HG03196 (cell line): ENCODE data around the gene TTYH2.

Experiments
- ATAC-seq: cut with Tn5 transposase; IDR thresholded peaks from one replicate; pipeline ENCODE4 v1.9.1; 2021; ENCODE audit not compliant: unreplicated experiment

The TTYH2 gene

DNA sequence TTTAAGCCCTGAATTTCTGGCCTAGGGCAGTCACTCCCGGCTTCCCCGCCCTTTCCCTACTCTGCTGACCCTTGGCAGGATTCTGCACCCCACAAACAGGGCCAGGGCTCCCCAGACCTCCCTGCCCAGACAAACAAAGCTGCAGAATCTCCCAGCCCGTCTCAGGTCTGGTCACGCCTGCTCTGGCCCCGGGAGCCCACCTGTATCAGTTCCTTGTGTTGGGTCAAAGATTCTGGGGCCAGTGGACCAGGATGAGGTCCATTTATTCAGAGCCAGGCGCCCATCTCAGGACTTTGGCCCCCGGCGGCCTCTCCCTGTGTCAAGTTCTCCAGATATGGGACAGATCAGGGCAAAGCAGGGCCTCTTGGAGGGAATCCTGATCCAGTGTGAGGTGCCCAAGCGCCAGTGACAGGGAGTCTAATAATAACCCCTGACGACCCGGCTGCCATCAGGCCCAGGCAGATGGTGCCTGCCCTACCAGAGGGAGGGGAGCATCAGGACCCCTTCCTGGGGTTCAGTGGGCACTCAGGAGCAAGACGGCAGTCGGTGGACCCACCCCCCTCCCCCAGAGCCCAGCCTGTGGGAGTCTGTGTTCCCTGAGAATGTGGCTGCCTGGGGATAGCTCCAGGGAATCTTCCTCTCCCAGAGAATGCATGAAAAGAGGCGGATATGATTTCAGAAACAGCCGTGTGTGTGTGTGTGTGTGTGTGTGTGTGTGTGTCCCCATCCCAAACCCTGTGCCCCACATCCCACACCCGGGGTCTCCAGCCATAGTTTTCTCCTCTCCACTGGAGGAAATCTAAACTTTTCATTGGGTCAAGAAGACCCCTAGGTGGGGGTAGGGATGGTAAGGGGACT, 1.3 kb downstream of the TTYH2 start:
- ATAC-seq: no peak

DNA sequence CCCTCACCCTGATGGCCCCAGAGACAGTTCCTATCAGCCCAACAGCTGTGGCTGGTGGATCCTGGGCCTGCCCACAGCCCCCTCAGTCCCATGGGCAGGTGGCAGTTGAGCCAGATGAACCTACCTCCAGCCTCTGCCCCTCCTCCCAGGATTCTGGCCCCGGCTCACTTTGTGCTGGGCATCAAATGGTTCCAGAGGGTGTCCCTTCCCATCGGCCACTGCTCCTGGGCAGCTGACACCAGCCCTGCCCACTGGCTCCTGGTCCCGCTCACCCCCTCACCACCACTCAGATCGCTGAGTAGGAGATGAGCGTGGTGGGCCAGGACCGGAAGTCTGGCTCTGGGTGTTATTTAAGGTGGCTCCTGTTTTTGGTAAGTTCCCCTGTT, 2.0 kb downstream of the TTYH2 start:
- no peak for ATAC-seq

DNA sequence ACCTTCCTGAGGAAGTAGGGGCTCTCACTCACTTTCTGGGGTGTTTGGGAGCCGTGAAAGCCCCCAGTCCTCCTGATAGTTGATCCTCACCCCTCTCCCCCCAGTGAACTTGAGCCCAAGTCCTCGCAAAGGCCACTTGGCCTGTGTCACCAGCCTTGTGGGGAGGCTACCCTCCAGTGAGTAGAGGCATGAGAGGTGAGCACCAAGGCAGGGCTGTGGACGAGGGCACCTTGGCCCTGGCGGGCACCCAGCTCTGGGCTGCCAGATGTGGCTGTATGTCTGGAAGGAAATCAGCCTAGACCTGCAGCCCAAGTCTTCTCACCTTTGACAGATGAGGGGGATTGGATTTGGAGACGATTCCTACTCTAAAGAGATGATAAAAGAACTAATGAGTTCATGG, 3.1 kb downstream of the TTYH2 start:
- ATAC-seq: no peak

DNA sequence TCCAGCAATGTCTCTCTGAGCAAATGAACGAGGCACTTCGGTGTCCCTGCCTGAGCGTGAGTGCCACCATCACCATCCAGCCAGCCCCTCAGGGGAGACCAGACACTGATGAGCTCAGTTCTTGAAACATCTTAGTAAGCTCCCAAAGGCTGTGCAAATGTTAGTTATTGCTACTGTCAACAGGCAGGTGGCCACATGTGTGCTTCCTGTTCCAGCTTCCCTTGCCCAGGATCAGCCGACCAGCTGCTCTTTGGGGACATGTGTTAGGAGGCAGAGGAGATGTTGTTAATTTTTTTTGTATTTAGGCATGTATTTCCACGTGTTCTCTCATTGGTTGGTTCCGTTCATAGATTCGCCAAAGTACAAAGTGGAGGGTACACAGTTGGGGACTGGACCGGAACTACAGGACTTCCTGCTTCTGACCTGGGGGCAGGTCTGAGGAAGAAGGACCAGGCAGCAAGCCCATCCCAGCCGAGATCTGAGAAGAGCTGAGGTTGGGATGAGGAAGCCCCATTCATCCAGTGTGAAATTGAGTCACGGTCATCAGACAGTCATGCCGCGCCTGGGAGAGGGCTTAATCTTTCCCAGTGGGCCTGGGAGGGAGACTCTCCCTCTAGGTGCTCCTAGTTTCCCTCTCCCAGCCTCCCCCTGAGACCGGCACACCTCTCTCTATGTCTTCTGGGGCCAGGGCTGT, 3.8 kb downstream of the TTYH2 start:
- ATAC-seq: no peak

DNA sequence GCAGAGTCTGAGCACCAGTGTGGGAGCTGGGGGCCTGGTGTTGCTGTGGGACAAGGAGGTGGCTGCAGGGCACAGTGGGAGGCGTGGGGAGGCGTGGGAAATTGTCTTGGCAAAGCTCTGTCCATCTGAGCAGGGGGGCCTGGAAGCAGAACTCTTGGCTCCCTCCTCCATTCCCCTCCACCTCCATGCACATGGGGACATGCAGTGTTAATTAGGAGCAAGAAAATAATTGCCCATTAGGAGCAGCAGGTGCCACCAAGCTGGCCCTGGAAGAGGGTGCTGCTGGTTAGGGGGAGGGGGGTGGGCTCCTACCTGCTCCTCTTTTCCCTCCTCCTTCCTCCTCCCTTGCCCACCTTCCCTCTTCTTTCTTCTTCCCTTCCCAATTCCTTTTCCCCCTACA, 4.5 kb downstream of the TTYH2 start:
- no peak for ATAC-seq

DNA sequence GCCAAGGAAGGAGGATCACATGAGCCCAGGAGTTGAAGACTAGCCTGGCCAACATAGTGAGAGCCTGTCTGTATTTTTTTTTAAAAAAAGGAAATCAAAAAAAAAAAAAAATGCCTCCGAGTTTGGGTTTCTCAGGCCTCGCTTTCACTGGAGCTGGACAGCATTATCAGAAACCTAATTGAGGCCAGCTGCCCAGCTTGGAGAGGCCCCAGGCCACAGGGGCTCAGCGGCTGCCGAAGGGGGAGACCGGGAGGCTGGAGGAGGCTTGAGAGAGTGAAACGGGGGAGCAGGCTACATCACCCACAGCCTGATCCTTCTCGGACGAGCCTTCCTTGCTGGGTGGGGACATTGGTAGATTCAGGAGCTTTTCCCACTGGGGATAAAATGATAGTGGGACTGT, 5.1 kb downstream of the TTYH2 start:
- ATAC-seq: no peak

DNA sequence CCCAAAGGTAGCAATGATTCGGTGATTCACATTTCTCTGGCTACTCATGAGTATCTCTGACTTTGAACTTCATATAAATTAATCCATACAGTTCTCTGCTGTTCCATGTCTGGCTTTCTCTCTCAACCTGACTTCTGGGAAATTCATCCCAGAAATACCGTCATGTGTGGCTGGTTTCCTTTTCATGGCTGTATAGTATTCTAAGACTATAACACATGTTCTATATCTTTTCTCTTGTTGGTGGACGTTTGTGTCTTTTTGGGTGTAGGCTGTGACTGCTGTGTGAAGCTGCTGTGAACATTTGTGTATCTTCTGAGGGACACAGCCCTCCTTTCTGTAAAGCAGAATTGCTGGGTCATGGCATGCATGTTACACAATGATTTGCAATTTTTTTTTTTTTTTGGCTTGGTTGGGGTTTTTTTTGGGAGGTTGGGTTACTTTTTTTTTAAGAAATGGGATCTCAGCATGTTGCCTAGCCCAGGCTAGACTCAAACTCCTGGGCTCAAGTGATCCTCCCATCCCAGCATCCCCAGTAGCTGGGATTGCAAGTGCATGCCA, 6.3 kb downstream of the TTYH2 start:
- no peak for ATAC-seq

DNA sequence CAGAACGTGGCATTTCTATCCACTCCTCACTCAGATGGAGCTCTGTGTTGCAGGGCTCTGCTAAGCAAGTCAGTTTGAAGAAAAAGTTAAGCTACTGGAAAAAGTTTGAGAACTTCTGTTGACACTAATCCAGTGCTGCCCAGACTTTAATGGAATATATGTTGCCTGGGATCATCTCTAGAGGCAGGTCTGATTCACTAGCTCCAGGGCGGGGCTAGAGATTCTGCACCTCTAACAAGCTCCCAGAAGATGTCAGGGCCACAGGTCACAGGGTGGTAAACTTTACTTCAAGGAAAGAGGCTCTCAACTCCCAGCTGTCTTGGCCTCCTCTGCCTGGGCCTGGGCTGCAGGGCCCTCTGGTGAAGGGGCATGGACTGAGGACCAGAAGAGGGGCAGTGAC, 6.8 kb downstream of the TTYH2 start:
- no peak for ATAC-seq

DNA sequence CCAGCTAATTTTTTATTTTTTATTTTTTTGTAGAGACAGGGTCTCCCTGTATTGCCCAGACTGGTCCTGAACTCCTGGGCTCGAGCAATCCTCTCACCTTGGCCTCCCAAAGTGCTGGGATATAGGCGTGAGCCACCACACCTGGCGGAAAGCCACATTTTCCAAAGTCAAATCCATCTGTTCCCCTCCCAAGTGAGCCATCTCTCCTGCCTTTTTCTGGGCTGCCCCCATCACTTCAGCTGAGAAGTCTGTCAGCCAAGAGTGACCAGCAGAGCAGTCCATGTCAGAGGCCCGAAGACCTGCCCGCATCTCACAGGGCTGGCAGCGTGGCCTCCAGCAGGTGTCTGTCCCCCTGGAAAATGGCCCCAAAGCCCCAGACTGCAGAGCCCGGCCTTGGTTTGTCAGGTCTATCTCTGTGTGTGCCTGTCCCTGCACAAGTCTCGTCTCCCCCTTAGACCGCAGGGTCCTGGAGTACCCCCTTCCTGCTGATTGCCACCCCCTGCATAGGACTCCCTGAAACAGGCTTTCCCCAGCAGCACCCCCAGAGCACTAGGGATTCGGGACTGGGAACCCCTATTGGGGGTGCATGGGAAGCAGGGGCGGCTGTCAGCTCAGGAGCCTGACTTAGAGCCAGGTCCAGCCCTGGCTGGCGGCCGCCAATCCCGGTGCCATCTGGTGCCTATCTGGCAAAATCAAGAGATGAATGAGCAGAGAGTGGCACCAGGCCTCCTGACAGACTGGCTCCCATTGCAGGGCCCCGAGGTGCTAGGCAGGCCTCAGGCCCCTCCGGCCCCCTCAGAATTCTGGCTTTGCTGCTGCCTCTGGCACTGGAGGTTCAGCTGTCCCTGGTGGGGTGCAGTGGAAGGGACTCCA, 7.8 kb downstream of the TTYH2 start:
- ATAC-seq: no peak

DNA sequence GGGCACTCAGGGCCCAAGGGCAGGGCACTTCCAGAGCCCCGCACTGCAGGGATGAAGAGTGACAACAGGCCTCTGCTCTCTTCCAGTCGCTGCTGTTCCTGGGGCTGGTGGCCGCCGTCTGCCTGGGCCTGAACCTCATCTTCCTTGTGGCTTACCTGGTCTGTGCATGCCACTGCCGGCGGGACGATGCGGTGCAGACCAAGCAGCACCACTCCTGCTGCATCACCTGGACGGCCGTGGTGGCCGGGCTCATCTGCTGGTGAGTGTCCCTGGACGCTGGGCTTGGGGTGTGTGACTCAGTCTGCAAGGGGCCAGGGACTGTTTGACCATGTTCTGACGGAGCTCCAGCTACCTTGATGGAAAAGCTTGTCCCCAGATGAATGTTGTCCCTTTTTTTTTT, 9.0 kb downstream of the TTYH2 start:
- no peak for ATAC-seq

DNA sequence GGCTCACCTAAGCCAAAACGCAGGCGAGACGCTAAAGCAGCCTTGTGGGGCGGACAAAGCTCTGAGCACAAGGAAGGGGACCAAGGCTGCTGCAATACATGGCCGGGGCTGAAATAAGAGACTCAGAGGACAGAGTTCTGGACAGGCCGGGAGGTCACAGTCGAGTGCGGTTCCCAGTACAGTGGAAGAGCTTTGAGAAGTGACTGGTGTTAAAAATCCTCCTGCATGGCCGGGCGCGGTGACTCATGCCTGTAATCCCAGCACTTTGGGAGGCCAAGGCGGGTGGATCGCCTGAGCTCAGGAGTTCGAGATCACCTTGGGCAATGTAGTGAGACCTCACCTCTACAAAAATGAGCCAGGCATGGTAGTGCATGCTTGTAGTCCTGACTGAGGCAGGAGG, 10.5 kb downstream of the TTYH2 start:
- no peak for ATAC-seq

DNA sequence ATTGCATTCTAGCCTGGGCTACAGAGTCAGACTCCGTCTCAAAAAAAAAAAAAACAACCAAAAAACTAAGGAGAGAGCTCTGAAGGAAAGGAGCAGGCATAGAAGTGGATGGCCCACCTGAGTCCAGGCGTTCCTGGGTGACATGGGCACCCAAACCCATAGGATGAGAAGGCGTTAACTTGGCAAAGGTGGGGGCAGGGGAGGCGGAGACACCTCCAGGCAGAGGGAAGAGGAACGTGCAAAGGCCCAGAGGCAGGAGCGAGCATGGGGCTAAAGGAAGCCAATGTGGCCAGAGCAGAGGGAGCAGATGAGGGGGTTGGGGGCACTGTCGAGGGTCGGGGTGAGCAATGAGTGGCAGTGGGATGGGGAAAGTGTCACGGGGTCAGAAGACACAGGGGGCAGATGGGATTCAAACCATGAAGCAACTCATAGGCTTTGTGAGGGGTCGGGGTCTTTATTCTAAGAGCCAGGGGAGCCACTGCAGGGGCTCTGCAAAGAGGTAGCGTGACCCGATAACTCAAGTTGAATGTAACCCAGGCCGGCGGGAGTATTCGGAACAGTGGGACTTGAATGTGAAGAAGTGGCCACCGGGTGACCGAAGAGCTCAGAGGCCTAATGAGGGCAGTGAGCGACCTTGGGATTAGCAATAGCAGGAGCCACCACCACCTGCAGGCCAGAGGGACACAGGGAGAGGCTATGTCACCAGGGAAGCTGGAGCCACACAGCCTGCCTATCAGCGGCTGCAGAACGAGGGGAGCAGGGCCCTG, 11.8 kb downstream of the TTYH2 start:
- ATAC-seq: no peak

DNA sequence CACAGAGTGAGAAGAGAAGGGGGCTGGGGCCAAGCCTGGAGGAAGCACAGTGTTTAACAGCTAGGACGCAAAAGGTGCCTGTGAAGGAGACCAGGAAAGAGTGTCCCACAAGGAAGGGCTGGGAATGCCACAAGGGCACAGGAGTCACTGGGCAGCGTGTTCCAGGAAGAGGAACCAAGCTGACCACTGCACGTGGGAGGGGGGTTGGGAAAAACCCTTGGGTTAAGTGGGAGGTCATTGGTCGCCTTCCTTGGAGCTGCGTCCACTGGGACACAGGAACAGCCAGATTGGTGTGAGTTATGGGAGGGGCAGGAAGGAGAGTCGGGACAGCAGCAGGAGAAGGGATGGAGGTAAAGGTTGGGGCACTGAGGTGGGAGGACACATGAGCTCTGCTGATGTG, 12.9 kb downstream of the TTYH2 start:
- no peak for ATAC-seq

DNA sequence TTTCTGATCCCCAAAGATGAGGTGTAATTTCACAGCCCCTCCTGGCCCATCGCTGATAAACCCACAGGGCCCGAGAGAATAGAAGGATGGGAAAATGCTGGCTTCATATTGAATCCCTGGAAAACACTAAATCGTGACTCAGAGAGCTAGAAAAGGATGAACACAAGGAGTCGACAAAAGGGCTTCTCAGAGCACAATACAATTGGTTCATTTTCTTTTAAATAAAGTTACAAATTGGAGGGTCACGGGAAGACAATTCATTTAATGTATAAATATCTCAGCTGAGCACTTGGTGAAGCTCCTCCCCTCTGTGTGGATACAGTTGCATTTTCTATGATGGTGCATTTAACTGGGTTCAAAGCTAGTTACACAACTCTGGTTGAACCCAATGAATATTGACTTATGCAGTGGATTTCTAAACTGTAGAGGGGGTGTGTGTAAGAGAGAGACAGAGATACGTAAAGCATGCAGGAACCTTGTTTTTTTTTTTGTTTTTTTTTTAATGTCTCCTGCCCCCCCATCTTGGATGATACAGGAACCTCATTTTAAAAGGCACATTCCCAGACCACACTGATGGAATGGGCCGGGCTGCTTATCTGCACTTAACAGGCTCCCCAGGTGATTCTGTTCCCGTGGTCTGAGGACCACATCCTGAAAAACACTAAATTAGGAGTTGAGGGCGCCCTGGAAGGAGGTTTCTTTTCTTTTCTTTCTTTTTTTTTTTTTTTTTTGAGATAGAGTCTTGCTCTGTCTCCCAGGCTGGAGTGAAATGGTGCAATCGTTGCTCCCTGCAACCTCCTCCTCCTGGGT, 14.1 kb downstream of the TTYH2 start:
- ATAC-seq: no peak

DNA sequence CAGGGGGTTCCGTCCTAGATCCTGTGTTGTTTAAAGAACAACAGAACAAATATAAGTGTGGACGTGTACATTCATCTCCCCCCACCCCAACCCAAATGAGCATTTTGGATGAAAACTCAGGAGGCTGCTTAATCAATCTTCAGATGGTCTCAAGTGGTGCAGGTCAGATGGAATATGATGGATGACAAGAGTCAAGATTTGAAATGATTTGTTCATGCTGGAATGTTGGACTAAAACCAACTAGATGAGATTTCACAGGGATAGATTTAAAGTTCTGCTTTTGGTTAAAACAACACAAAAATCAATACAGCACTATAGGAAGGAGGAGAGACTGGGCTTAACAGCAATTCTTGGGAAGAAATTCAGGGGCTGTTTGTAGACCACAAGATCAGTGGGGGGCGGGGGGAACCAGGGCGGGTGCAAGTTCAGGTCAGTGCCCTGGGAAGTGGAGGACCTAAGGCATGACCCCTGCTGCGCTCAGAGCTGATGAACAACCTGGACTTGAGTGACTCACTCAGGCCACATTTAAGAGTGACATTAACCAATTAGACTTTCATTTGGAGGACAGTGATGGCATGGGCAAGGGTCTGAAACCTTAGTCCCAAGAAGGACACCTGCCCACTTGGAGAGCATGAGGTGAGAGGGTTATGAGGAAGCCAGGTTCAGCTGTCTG, 15.1 kb downstream of the TTYH2 start:
- no peak for ATAC-seq

DNA sequence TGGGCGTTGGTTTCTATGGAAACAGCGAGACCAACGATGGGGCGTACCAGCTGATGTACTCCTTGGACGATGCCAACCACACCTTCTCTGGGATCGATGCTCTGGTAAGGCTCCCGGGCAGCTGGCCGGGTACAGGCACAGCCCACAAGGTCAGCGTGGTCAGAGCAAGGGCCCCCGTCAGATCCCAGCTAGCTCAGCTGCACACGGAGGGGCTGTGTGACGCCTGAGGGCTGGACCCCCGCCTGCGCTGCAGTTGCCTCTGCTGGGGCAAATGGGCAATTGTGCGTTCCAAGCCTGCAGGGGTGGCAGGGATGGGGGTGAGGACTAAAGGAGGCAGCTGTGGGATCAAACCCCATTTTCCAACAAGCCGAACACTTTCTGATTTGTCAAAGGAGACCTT, 17.5 kb downstream of the TTYH2 start:
- ATAC-seq: no peak

DNA sequence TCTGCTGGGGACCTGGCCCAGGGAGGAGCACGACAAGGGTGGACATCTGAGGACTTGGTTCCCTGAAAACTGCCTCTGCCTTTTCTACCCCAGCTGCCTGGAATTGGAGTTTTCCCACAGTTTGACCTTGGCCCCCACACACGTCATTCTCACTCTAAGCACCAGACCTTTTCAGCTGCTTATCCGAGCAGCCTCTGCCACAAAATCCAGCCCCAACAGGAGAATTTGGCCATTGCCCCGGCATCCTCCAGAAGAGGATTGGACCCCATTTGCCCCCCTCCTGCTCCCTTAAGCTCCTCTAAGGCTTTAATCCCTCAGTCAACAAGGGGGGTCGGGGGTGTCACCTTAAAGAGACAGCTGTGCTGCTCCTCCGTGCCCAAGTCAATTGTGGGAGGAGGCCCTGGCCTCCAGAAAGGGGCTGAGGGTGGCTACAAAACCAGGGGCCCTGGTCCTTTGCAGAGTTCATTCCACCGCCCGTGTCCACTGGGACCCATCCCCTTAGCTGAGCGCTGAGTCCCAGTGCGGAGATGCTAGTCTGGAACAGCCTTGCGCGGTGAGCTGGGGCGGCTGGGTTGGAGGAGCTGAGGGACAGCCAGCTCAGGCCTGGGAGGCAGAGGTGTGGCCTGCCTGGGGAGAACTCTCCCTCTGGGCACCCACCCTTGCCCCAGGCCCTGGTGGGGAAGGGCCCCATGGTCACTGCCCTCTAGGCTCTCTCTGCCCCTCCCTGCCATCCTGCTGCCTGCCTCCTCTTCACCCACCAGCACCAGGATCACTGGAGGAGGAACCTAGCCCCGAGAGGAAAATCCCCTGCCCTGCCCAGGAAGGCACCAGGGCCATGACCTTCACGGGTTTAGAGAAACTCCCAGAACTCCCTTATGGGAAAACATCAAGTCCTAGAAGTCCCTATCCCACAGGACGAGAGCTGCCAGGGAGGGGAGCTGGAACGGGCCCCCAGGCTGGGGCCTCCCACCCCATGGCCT, 18.8 kb downstream of the TTYH2 start:
- no peak for ATAC-seq

DNA sequence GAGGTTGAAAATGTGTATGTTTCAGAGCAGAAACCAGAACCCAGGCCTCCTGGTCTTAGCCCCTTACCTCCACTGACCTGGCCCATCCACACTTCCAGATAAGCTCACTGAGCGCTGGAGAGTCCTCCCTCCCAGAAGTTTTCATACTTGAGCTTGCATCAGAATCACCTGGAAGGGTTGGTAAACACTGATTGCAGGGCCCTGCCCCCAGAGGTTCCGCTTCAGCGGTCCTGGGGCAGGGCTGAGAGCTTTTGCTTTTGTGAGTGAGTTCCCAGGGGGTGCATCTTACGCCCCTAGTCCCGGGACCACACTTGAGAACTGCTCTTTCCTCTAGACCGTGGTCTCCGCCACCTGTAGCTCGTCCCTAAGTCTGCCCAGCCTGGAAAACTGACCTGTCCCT, 20.6 kb downstream of the TTYH2 start:
- no peak for ATAC-seq
